Right renal cortex interstitium (tissue), 3 donors: Measurements from ENCODE around the gene SLC25A31. TPM values are rescaled to one million over a fixed set of nuclear protein-coding genes. Genes with fewer than 3 reads are reported as not detected.

Source experiments
- polyA plus RNA-seq, 3 donors: library from polyadenylated mRNA; unstranded; fragments of 120-200 nt; gene quantifications; one replicate each; pipeline ENCODE4 v1.2.1, GENCODE V29; 2013; ENCODE audit not compliant: insufficient read length in 3 of 3

SLC25A31 gene
- polyA plus RNA-seq, 3 donors = not detected

Other genes starting within 250 kb of the SLC25A31 start
- gene INTU, start 97.4 kb upstream of the SLC25A31 start, polyA plus RNA-seq = 10 to 100 TPM; 25.3 to 26.9 (median 26.8) TPM
- gene HSPA4L, start 51.9 kb downstream of the SLC25A31 start, polyA plus RNA-seq = 10 to 100 TPM; 13.2 to 16.0 (median 13.7) TPM
- gene PLK4, start 150.5 kb downstream of the SLC25A31 start, polyA plus RNA-seq = 10 to 100 TPM; 21.6 to 26.4 (median 26.3) TPM
- gene MFSD8, start 234.8 kb downstream of the SLC25A31 start, polyA plus RNA-seq = 10 to 100 TPM; 22.5 to 24.1 (median 23.1) TPM
- gene ABHD18, start 235.0 kb downstream of the SLC25A31 start, polyA plus RNA-seq = 10 to 100 TPM; 10.3 to 13.5 (median 12.5) TPM